ENCODE results near the gene HNRNPDL. TPM values are rescaled to one million over a fixed set of nuclear protein-coding genes. Genes with fewer than 3 reads are reported as not detected.
"Not testable (repeated sequence)": the region's sequence is repeated elsewhere in the genome, so short reads cannot be mapped to it uniquely, and the experiment has no call there.

The HNRNPDL gene
- total RNA-seq, 1 donor from 2014 or later, result 158 TPM

- DNase-seq (ENCODE audit: low spot score), result not testable (repeated sequence)
Measured at GRCh38 chr4:82386312-82386711, 44.0 kb downstream of the HNRNPDL start.

- no peak for DNase-seq (ENCODE audit: low spot score)
Measured at GRCh38 chr4:82382751-82383150, 47.5 kb downstream of the HNRNPDL start.

- DNase-seq (ENCODE audit: low spot score), result no peak
Measured at GRCh38 chr4:82381661-82382296, 48.5 kb downstream of the HNRNPDL start.

- DNase-seq (ENCODE audit: low spot score), result no peak
Measured at GRCh38 chr4:82381235-82381634, 49.0 kb downstream of the HNRNPDL start.

- no peak for DNase-seq (ENCODE audit: low spot score)
Measured at GRCh38 chr4:82380831-82381230, 49.4 kb downstream of the HNRNPDL start.

GRCh38 chr4:82380344-82380743 lies 49.9 kb downstream of the HNRNPDL start:
- DNase-seq (ENCODE audit: low spot score), result no peak

GRCh38 chr4:82376109-82376508 lies 54.2 kb downstream of the HNRNPDL start:
- DNase-seq (ENCODE audit: low spot score), result no peak

GRCh38 chr4:82373816-82374625 lies 56.2 kb downstream of the HNRNPDL start, which contains the start of gene HNRNPD:
Gene HNRNPD (minus strand): TSS chr4:82373991. CDS start chr4:82373678, 313 bp downstream.
- DNase-seq (ENCODE audit: low spot score), result peak; percentile 98

GRCh38 chr4:82373486-82373815 lies 56.8 kb downstream of the HNRNPDL start:
- no peak for DNase-seq (ENCODE audit: low spot score)

Other genes with a start within 250 kb of the HNRNPDL start
- gene HNRNPD, start 56.5 kb downstream of the HNRNPDL start, total RNA-seq, result 123 TPM
- gene ENOPH1, start 128 bp upstream of the HNRNPDL start, total RNA-seq, result 30.1 TPM
- 8.8 TPM for gene TMEM150C, start 131.5 kb upstream of the HNRNPDL start, total RNA-seq